GM12891 (cell line): Measurements from ENCODE around the gene GOLGA2.

Source experiments
- PAX5 ChIP-seq: IDR thresholded peaks from 2 replicates; pipeline ENCODE4 v1.6.1; 2011; ENCODE audit warnings: low read length, moderate library complexity, mild to moderate bottlenecking; ENCODE audit not compliant: insufficient read depth, severe bottlenecking
- POLR2A ChIP-seq: IDR thresholded peaks from 2 replicates; pipeline ENCODE4 v1.6.1; 2011; ENCODE audit warnings: low read depth, low read length, control low read depth
- POLR2AphosphoS5 ChIP-seq: IDR thresholded peaks from 2 replicates; pipeline ENCODE4 v1.6.1; 2011; ENCODE audit warnings: low read depth, low read length, control low read depth
- POU2F2 ChIP-seq: IDR thresholded peaks from 2 replicates; pipeline ENCODE4 v1.6.1; 2011; ENCODE audit warnings: low read depth, mild to moderate bottlenecking, control low read depth, low read length, moderate library complexity
- SPI1 ChIP-seq: IDR thresholded peaks from 2 replicates; pipeline ENCODE4 v1.6.1; 2011; ENCODE audit warnings: low read depth, low read length, control low read depth
- TAF1 ChIP-seq: IDR thresholded peaks from 2 replicates; pipeline ENCODE4 v1.6.1; 2011; ENCODE audit warnings: low read depth, low read length, control low read depth

- no peak for TF ChIP-seq POLR2AphosphoS5
- no peak for TF ChIP-seq POLR2A
- no peak for TF ChIP-seq TAF1
- no peak for TF ChIP-seq SPI1
- TF ChIP-seq POU2F2, result no peak
- no peak for TF ChIP-seq PAX5
Observed at GRCh38 chr9:128244837-128245231, 31.0 kb downstream of the GOLGA2 start.
